ENCODE measurements around the gene TEAD3. TPM values are rescaled to one million over a fixed set of nuclear protein-coding genes. Genes with fewer than 3 reads are reported as not detected.

The TEAD3 gene
- total and polyA plus RNA-seq, 10 of the 15 experiments (the other 5 are each of a cell fraction or from before 2014, with no cell fraction given) = 0.02 to 0.28 (median 0.18) TPM; not detected in 5

- DNase-seq (ENCODE audit: low read depth, low spot score) (no peak), FAIRE-seq (no peak), ATAC-seq (no peak)
- Histone ChIP-seq H3K36me3 (ENCODE audit: control insufficient read depth in 2 of 2, insufficient read depth in 2 of 2, low read length in 1 of 2) (peaks cover 2 to 7% of the 10 kb centered on the region in 2 experiments; a peak in 2 of 4 replicates), H3K9me3 (replicated peaks; ENCODE audit: control insufficient read depth, insufficient read depth, low read length) (no peaks in the 10 kb centered on the region), H3K4me2 (ENCODE audit: control insufficient read depth, insufficient read depth) (no peak overlapping the region), H2AFZ (ENCODE audit: control insufficient read depth, low read depth, low read length) (no peak overlapping the region), H3K4me1 (ENCODE audit: control insufficient read depth, insufficient read depth, low read length) (no peaks in the 10 kb centered on the region), H3K27me3 (replicated peaks in 1 of 2; ENCODE audit: control insufficient read depth in 2 of 2, insufficient read depth in 2 of 2, low read length in 1 of 2) (no peaks in the 10 kb centered on the region; a peak in 1 of 4 replicates), H3K27ac (ENCODE audit: control insufficient read depth, insufficient read depth) (no peak overlapping the region), H3K9ac (ENCODE audit: control insufficient read depth, insufficient read depth, low read length) (no peak overlapping the region), H3K4me3 (no peak overlapping the region), H4K20me1 (ENCODE audit: control insufficient read depth, insufficient read depth) (no peaks in the 10 kb centered on the region), H3K79me2 (ENCODE audit: control insufficient read depth, insufficient read depth, low read length) (no peaks in the 10 kb centered on the region)
- POLR2A ChIA-PET = interaction anchor here (1.0 kb wide), 1 partner anchor 10 kb away, joined by 3 read pairs; the partner anchor contains the start of gene RPL10A
- TF ChIP-seq, protein P1, sequence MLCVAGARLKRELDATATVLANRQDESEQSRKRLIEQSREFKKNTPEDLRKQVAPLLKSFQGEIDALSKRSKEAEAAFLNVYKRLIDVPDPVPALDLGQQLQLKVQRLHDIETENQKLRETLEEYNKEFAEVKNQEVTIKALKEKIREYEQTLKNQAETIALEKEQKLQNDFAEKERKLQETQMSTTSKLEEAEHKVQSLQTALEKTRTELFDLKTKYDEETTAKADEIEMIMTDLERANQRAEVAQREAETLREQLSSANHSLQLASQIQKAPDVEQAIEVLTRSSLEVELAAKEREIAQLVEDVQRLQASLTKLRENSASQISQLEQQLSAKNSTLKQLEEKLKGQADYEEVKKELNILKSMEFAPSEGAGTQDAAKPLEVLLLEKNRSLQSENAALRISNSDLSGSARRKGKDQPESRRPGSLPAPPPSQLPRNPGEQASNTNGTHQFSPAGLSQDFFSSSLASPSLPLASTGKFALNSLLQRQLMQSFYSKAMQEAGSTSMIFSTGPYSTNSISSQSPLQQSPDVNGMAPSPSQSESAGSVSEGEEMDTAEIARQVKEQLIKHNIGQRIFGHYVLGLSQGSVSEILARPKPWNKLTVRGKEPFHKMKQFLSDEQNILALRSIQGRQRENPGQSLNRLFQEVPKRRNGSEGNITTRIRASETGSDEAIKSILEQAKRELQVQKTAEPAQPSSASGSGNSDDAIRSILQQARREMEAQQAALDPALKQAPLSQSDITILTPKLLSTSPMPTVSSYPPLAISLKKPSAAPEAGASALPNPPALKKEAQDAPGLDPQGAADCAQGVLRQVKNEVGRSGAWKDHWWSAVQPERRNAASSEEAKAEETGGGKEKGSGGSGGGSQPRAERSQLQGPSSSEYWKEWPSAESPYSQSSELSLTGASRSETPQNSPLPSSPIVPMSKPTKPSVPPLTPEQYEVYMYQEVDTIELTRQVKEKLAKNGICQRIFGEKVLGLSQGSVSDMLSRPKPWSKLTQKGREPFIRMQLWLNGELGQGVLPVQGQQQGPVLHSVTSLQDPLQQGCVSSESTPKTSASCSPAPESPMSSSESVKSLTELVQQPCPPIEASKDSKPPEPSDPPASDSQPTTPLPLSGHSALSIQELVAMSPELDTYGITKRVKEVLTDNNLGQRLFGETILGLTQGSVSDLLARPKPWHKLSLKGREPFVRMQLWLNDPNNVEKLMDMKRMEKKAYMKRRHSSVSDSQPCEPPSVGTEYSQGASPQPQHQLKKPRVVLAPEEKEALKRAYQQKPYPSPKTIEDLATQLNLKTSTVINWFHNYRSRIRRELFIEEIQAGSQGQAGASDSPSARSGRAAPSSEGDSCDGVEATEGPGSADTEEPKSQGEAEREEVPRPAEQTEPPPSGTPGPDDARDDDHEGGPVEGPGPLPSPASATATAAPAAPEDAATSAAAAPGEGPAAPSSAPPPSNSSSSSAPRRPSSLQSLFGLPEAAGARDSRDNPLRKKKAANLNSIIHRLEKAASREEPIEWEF (IDR thresholded peaks at IDR 0.05; ENCODE audit: insufficient replicate concordance, low read depth, low read length) = no peak
- TF ChIP-seq PAX8 (IDR thresholded peaks at IDR 0.05) = no peak
- no peak for TF ChIP-seq FOXK2 (IDR thresholded peaks at IDR 0.05)
- TF ChIP-seq ZBED1 (IDR thresholded peaks at IDR 0.05; ENCODE audit: borderline replicate concordance) = no peak
- TF ChIP-seq, protein P2, sequence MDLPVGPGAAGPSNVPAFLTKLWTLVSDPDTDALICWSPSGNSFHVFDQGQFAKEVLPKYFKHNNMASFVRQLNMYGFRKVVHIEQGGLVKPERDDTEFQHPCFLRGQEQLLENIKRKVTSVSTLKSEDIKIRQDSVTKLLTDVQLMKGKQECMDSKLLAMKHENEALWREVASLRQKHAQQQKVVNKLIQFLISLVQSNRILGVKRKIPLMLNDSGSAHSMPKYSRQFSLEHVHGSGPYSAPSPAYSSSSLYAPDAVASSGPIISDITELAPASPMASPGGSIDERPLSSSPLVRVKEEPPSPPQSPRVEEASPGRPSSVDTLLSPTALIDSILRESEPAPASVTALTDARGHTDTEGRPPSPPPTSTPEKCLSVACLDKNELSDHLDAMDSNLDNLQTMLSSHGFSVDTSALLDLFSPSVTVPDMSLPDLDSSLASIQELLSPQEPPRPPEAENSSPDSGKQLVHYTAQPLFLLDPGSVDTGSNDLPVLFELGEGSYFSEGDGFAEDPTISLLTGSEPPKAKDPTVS (IDR thresholded peaks at IDR 0.05; ENCODE audit: low read depth, low read length) = no peak
- TF ChIP-seq SMARCA5 (IDR thresholded peaks at IDR 0.05) = no peak
- no peak for TF ChIP-seq SP1 (IDR thresholded peaks at IDR 0.05; ENCODE audit: low read depth, low read length)
- no peak for TF ChIP-seq MTA3 (IDR thresholded peaks at IDR 0.05; ENCODE audit: borderline replicate concordance, low read length)
- TF ChIP-seq RCOR1 (conservative IDR thresholded peaks at IDR 0.05; ENCODE audit: low read depth, low read length) = no peak
- no peak for TF ChIP-seq JUND (IDR thresholded peaks at IDR 0.05; ENCODE audit: low read depth, low read length)
- TF ChIP-seq, protein P3, sequence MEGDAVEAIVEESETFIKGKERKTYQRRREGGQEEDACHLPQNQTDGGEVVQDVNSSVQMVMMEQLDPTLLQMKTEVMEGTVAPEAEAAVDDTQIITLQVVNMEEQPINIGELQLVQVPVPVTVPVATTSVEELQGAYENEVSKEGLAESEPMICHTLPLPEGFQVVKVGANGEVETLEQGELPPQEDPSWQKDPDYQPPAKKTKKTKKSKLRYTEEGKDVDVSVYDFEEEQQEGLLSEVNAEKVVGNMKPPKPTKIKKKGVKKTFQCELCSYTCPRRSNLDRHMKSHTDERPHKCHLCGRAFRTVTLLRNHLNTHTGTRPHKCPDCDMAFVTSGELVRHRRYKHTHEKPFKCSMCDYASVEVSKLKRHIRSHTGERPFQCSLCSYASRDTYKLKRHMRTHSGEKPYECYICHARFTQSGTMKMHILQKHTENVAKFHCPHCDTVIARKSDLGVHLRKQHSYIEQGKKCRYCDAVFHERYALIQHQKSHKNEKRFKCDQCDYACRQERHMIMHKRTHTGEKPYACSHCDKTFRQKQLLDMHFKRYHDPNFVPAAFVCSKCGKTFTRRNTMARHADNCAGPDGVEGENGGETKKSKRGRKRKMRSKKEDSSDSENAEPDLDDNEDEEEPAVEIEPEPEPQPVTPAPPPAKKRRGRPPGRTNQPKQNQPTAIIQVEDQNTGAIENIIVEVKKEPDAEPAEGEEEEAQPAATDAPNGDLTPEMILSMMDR (IDR thresholded peaks at IDR 0.05 in 2 of 3, conservative IDR thresholded peaks at IDR 0.05 in 1 of 3; ENCODE audit: control insufficient read depth in 2 of 3, extremely low read depth in 1 of 3, insufficient read depth in 1 of 3, low read depth in 3 of 3, low read length in 3 of 3) = no peak
- TF ChIP-seq BACH1 (IDR thresholded peaks at IDR 0.05; ENCODE audit: borderline replicate concordance) = no peak
- TF ChIP-seq IKZF1 (conservative IDR thresholded peaks at IDR 0.05) = no peak
- no peak for TF ChIP-seq ZNF384 (IDR thresholded peaks at IDR 0.05; ENCODE audit: borderline replicate concordance, low read depth, low read length)
- TF ChIP-seq SREBF1 (IDR thresholded peaks at IDR 0.05; ENCODE audit: low read length) = no peak
- SMC1A ChIA-PET (ENCODE audit: uncharacterized antibody, unreplicated experiment) = no interaction called here
- CTCF ChIA-PET = interaction anchor here (0.6 to 0.9 kb wide), 2 partner anchors 9 to 134 kb away, joined by 4 to 5 read pairs; no protein-coding TSS in a partner anchor
- intact Hi-C loops (cut with micrococcal nuclease; ENCODE audit: unreplicated experiment) (no loop called here), in situ Hi-C loops (cut with MboI) (no loop called here)
- no TSS peak for BruUV-seq (replicated peaks)
- RAD21 ChIA-PET (ENCODE audit: unreplicated experiment) = no interaction called here
- 56% methylated on average over 5 of the region's 5 CpGs for WGBS (ENCODE audit: insufficient coverage, insufficient replicate concordance, low lambda C conversion rate, missing lambda C conversion rate)
Measured at GRCh38 chr6:35477551-35478179, 19.2 kb downstream of the TEAD3 start.

All from GM12878 (cell line).